GM12875 (cell line): ENCODE data around the gene TTF2.

Experiments
- H3K4me3 ChIP-seq: one replicate; pipeline ENCODE4 v1.5.1; 2011; ENCODE audit warnings: low read depth, low read length, control low read depth
- TF ChIP-seq, protein P1 (sequence below): IDR thresholded peaks from 2 replicates; pipeline ENCODE4 v1.5.1; 2011; ENCODE audit warnings: low read depth, mild to moderate bottlenecking, control low read depth, inconsistent platforms, low read length, moderate library complexity, borderline replicate concordance; ENCODE audit not compliant: insufficient read depth

The TTF2 gene

GRCh38 chr1:117032681-117033539 lies 27.2 kb upstream of the TTF2 start:
- TF ChIP-seq, protein P1, sequence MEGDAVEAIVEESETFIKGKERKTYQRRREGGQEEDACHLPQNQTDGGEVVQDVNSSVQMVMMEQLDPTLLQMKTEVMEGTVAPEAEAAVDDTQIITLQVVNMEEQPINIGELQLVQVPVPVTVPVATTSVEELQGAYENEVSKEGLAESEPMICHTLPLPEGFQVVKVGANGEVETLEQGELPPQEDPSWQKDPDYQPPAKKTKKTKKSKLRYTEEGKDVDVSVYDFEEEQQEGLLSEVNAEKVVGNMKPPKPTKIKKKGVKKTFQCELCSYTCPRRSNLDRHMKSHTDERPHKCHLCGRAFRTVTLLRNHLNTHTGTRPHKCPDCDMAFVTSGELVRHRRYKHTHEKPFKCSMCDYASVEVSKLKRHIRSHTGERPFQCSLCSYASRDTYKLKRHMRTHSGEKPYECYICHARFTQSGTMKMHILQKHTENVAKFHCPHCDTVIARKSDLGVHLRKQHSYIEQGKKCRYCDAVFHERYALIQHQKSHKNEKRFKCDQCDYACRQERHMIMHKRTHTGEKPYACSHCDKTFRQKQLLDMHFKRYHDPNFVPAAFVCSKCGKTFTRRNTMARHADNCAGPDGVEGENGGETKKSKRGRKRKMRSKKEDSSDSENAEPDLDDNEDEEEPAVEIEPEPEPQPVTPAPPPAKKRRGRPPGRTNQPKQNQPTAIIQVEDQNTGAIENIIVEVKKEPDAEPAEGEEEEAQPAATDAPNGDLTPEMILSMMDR = no peak
- no peak overlapping the region for H3K4me3 ChIP-seq

DNA sequence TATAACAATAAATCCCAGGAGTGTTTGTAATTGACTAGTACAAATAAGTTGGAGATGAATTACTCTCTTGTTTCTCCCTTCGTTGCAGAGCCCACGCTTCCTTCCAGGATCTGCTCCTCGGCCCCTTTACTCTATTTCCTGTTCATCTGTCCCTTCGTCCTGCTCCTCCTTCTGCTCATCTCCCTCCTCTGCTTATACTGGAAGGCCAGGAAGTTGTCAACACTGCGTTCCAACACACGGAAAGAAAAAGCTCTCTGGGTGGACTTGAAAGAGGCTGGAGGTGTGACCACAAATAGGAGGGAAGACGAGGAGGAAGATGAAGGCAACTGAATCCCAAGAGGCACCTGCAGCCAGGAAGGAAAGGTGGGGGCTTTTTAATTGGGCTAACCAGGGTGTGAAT lies 26.4 kb upstream of the TTF2 start:
- H3K4me3 ChIP-seq = no peak overlapping the region
- TF ChIP-seq, protein P1 = no peak

GRCh38 chr1:117034791-117035290 lies 25.3 kb upstream of the TTF2 start:
- no peak overlapping the region for H3K4me3 ChIP-seq
- TF ChIP-seq, protein P1 = no peak

DNA sequence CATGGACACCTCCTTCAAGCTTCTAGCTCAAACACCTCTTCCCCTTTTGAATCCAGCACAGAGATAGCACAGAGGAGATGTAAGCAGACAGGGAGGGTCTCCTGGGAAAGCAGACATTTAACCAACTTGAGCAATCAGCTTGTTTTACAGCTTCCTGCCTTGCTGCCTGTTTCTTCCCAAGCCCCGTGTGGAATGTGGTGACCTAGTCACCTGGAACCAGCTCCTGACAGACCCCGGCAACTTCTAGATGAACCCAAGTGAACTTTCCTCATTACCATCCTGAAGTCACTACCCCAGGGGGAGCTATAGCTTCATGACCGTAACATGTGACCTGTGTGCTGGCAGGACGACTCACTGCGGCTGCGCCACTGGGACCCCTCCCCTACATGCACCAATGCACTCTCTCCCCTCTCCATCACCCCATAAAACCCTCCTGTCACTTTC lies 24.1 kb upstream of the TTF2 start:
- TF ChIP-seq, protein P1 = no peak
- no peak overlapping the region for H3K4me3 ChIP-seq

- H3K4me3 ChIP-seq = no peak overlapping the region
- TF ChIP-seq, protein P1 = no peak
Measured at GRCh38 chr1:117037802-117038201, 22.3 kb upstream of the TTF2 start.

- TF ChIP-seq, protein P1 = no peak
Measured at GRCh38 chr1:117038236-117038635, 21.9 kb upstream of the TTF2 start.

GRCh38 chr1:117044217-117044616 lies 15.9 kb upstream of the TTF2 start:
- TF ChIP-seq, protein P1 = no peak
- no peak overlapping the region for H3K4me3 ChIP-seq

More at GRCh38 chr1:117038236-117038635, 21.9 kb upstream of the TTF2 start:
- H3K4me3 ChIP-seq = no peak overlapping the region
